TTC549 (cell line): ENCODE measurements around the gene ELMO1.

Experiments used
- FAIRE-seq: peaks from 2 replicates; lab custom pipeline; 2012; peaks lifted over from hg19 to GRCh38; lab: Jason Lieb, UNC

The ELMO1 gene

GRCh38 chr7:37471619-37472018 is 23.0 kb upstream of the ELMO1 start:
- FAIRE-seq: no peak

GRCh38 chr7:37467002-37467401 is 18.3 kb upstream of the ELMO1 start:
- FAIRE-seq: no peak

- no peak for FAIRE-seq
Measured at GRCh38 chr7:37462138-37462537, 13.5 kb upstream of the ELMO1 start.

GRCh38 chr7:37455081-37455480 is 6.4 kb upstream of the ELMO1 start:
- no peak for FAIRE-seq

- no peak for FAIRE-seq
Measured at GRCh38 chr7:37452346-37452745, 3.7 kb upstream of the ELMO1 start.

GRCh38 chr7:37450035-37450434 is 1.4 kb upstream of the ELMO1 start:
- FAIRE-seq: no peak

- FAIRE-seq: no peak
Measured at GRCh38 chr7:37449621-37450020, 957 bp upstream of the ELMO1 start.

- no peak for FAIRE-seq
Measured at GRCh38 chr7:37448011-37448635, 541 bp downstream of the ELMO1 start.

GRCh38 chr7:37446371-37446770 is 2.3 kb downstream of the ELMO1 start:
- no peak for FAIRE-seq

GRCh38 chr7:37445790-37446189 is 2.9 kb downstream of the ELMO1 start:
- FAIRE-seq: no peak

GRCh38 chr7:37445064-37445723 is 3.5 kb downstream of the ELMO1 start:
- FAIRE-seq: no peak

GRCh38 chr7:37443627-37444026 is 5.0 kb downstream of the ELMO1 start:
- no peak for FAIRE-seq

- FAIRE-seq: no peak
Measured at GRCh38 chr7:37442268-37442667, 6.4 kb downstream of the ELMO1 start.

- FAIRE-seq: no peak
Measured at GRCh38 chr7:37441816-37442215, 6.8 kb downstream of the ELMO1 start.

GRCh38 chr7:37441386-37441760 is 7.3 kb downstream of the ELMO1 start:
- FAIRE-seq: no peak

GRCh38 chr7:37440738-37441385 is 7.8 kb downstream of the ELMO1 start:
- FAIRE-seq: no peak

GRCh38 chr7:37439653-37440026 is 9.0 kb downstream of the ELMO1 start:
- FAIRE-seq: no peak

GRCh38 chr7:37438906-37439652 is 9.6 kb downstream of the ELMO1 start:
- no peak for FAIRE-seq

- FAIRE-seq: no peak
Measured at GRCh38 chr7:37435156-37435855, 13.4 kb downstream of the ELMO1 start.

- FAIRE-seq: no peak
Measured at GRCh38 chr7:37434529-37434928, 14.1 kb downstream of the ELMO1 start.

- no peak for FAIRE-seq
Measured at GRCh38 chr7:37433166-37433565, 15.5 kb downstream of the ELMO1 start.

- no peak for FAIRE-seq
Measured at GRCh38 chr7:37432281-37432920, 16.3 kb downstream of the ELMO1 start.
